Measurements from ENCODE around the gene HERPUD1.

DNA sequence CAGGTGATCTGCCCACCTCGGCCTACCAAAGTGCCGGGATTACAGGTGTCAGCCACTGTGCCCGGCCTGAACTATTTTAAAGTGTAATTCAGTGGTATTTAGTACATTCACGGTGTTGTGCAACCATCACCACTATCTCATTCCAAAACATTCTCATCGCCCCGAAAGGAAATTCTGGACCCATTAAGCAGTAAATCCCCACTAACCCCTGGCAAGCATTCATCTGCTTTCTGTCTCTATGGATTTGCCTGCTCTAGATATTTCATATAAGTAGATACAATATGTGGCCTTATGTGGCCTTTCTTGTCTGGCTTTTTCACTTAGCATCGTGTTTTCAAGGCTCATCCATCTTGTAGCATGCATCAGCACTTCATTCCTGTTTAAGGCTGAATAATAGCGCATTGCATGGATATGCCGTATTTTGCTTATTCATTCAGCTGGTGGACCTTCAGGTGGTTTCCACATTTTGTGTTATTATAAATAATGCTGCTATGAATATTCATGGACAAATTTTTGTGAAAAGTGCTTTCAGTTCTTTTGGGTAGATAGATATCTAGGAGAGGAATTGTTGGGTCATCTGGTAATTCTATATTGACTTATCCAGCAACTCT lies 8.4 kb upstream of the HERPUD1 start:
- TF ChIP-seq, protein P1, sequence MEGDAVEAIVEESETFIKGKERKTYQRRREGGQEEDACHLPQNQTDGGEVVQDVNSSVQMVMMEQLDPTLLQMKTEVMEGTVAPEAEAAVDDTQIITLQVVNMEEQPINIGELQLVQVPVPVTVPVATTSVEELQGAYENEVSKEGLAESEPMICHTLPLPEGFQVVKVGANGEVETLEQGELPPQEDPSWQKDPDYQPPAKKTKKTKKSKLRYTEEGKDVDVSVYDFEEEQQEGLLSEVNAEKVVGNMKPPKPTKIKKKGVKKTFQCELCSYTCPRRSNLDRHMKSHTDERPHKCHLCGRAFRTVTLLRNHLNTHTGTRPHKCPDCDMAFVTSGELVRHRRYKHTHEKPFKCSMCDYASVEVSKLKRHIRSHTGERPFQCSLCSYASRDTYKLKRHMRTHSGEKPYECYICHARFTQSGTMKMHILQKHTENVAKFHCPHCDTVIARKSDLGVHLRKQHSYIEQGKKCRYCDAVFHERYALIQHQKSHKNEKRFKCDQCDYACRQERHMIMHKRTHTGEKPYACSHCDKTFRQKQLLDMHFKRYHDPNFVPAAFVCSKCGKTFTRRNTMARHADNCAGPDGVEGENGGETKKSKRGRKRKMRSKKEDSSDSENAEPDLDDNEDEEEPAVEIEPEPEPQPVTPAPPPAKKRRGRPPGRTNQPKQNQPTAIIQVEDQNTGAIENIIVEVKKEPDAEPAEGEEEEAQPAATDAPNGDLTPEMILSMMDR (IDR thresholded peaks at IDR 0.05), result no peak
- TF ChIP-seq ZNF263 (CRISPR knock-in tag; IDR thresholded peaks at IDR 0.05; ENCODE audit: low read depth), result no peak
- TF ChIP-seq ZNF138 (CRISPR knock-in tag; conservative IDR thresholded peaks at IDR 0.05), result no peak
- TF ChIP-seq, protein P2, sequence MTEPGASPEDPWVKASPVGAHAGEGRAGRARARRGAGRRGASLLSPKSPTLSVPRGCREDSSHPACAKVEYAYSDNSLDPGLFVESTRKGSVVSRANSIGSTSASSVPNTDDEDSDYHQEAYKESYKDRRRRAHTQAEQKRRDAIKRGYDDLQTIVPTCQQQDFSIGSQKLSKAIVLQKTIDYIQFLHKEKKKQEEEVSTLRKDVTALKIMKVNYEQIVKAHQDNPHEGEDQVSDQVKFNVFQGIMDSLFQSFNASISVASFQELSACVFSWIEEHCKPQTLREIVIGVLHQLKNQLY (CRISPR knock-in tag; IDR thresholded peaks at IDR 0.05), result no peak
- TF ChIP-seq, protein P3, sequence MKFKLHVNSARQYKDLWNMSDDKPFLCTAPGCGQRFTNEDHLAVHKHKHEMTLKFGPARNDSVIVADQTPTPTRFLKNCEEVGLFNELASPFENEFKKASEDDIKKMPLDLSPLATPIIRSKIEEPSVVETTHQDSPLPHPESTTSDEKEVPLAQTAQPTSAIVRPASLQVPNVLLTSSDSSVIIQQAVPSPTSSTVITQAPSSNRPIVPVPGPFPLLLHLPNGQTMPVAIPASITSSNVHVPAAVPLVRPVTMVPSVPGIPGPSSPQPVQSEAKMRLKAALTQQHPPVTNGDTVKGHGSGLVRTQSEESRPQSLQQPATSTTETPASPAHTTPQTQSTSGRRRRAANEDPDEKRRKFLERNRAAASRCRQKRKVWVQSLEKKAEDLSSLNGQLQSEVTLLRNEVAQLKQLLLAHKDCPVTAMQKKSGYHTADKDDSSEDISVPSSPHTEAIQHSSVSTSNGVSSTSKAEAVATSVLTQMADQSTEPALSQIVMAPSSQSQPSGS (CRISPR knock-in tag; IDR thresholded peaks at IDR 0.05; ENCODE audit: borderline replicate concordance, low read depth), result no peak
- TF ChIP-seq NR2C2 (CRISPR knock-in tag; IDR thresholded peaks at IDR 0.05), result no peak
- TF ChIP-seq, protein P4, sequence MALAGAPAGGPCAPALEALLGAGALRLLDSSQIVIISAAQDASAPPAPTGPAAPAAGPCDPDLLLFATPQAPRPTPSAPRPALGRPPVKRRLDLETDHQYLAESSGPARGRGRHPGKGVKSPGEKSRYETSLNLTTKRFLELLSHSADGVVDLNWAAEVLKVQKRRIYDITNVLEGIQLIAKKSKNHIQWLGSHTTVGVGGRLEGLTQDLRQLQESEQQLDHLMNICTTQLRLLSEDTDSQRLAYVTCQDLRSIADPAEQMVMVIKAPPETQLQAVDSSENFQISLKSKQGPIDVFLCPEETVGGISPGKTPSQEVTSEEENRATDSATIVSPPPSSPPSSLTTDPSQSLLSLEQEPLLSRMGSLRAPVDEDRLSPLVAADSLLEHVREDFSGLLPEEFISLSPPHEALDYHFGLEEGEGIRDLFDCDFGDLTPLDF (CRISPR knock-in tag; IDR thresholded peaks at IDR 0.05), result no peak
- no peak for TF ChIP-seq TEAD4 (CRISPR knock-in tag; IDR thresholded peaks at IDR 0.05)
- TF ChIP-seq, protein P5, sequence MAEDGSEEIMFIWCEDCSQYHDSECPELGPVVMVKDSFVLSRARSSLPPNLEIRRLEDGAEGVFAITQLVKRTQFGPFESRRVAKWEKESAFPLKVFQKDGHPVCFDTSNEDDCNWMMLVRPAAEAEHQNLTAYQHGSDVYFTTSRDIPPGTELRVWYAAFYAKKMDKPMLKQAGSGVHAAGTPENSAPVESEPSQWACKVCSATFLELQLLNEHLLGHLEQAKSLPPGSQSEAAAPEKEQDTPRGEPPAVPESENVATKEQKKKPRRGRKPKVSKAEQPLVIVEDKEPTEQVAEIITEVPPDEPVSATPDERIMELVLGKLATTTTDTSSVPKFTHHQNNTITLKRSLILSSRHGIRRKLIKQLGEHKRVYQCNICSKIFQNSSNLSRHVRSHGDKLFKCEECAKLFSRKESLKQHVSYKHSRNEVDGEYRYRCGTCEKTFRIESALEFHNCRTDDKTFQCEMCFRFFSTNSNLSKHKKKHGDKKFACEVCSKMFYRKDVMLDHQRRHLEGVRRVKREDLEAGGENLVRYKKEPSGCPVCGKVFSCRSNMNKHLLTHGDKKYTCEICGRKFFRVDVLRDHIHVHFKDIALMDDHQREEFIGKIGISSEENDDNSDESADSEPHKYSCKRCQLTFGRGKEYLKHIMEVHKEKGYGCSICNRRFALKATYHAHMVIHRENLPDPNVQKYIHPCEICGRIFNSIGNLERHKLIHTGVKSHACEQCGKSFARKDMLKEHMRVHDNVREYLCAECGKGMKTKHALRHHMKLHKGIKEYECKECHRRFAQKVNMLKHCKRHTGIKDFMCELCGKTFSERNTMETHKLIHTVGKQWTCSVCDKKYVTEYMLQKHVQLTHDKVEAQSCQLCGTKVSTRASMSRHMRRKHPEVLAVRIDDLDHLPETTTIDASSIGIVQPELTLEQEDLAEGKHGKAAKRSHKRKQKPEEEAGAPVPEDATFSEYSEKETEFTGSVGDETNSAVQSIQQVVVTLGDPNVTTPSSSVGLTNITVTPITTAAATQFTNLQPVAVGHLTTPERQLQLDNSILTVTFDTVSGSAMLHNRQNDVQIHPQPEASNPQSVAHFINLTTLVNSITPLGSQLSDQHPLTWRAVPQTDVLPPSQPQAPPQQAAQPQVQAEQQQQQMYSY (CRISPR knock-in tag; IDR thresholded peaks at IDR 0.05), result no peak
- TF ChIP-seq, protein P6, sequence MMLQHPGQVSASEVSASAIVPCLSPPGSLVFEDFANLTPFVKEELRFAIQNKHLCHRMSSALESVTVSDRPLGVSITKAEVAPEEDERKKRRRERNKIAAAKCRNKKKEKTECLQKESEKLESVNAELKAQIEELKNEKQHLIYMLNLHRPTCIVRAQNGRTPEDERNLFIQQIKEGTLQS (CRISPR knock-in tag; conservative IDR thresholded peaks at IDR 0.05), result no peak
- no peak for TF ChIP-seq SMAD3 (CRISPR knock-in tag; IDR thresholded peaks at IDR 0.05; ENCODE audit: borderline replicate concordance)
- TF ChIP-seq, protein P7, sequence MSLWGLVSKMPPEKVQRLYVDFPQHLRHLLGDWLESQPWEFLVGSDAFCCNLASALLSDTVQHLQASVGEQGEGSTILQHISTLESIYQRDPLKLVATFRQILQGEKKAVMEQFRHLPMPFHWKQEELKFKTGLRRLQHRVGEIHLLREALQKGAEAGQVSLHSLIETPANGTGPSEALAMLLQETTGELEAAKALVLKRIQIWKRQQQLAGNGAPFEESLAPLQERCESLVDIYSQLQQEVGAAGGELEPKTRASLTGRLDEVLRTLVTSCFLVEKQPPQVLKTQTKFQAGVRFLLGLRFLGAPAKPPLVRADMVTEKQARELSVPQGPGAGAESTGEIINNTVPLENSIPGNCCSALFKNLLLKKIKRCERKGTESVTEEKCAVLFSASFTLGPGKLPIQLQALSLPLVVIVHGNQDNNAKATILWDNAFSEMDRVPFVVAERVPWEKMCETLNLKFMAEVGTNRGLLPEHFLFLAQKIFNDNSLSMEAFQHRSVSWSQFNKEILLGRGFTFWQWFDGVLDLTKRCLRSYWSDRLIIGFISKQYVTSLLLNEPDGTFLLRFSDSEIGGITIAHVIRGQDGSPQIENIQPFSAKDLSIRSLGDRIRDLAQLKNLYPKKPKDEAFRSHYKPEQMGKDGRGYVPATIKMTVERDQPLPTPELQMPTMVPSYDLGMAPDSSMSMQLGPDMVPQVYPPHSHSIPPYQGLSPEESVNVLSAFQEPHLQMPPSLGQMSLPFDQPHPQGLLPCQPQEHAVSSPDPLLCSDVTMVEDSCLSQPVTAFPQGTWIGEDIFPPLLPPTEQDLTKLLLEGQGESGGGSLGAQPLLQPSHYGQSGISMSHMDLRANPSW (CRISPR knock-in tag; conservative IDR thresholded peaks at IDR 0.05; ENCODE audit: low read depth), result no peak
- no peak for TF ChIP-seq NFYB (CRISPR knock-in tag; conservative IDR thresholded peaks at IDR 0.05; ENCODE audit: low read depth)
- no peak for TF ChIP-seq NFE2L1 (CRISPR knock-in tag; IDR thresholded peaks at IDR 0.05)

Measured in WTC11 (cell line).